ENCODE results near the gene CSN1S1.

The CSN1S1 gene

GRCh38 chr4:69991016-69991415, 60.1 kb downstream of the CSN1S1 start:
- no peak for DNase-seq (ENCODE audit: low read depth)

DNA sequence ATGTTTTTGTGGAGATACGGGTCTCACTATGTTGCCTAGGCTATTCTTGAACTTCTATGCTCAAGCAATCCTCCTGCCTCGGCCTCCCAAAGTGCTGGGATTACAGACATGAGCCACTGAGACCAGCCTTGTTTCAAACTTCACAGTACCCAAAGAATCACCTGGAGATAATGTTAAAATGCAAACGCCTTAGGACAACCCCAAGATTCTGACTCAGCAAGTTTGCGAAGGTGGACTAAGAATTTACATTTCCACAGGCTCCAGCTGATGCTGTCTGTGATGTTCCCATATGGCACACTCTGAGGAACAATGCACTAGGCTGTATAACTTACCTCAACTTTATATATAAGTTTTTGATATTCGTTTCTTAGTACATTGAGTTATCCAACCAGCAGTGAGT, 63.9 kb downstream of the CSN1S1 start:
- DNase-seq (ENCODE audit: low read depth), result no peak

GRCh38 chr4:69995526-69996016, 64.7 kb downstream of the CSN1S1 start, which contains the start of gene STATH:
STATH (plus strand) TSS chr4:69995966; CDS start chr4:69998438, 2,472 bp downstream.
- DNase-seq (ENCODE audit: low read depth), result no peak
